K562 (cell line): ENCODE results near the gene EIF5. TPM values are rescaled to one million over a fixed set of nuclear protein-coding genes. Genes with fewer than 3 reads are reported as not detected.

Experiments
- CHD4 ChIP-seq: fragments of 200-600 bp; sonication (generic); IDR thresholded peaks from 3 replicates; pipeline ENCODE4 v1.6.1; 2012; ENCODE audit warnings: low read depth, mild to moderate bottlenecking, mixed read lengths, low read length, inconsistent platforms; ENCODE audit not compliant: insufficient read depth, insufficient replicate concordance, poor library complexity, severe bottlenecking
- GABPA ChIP-seq: fragments of 200-800 bp; sonication (Bioruptor generic); conservative IDR thresholded peaks from 2 replicates; pipeline ENCODE4 v1.6.1; 2016; ENCODE audit warnings: low read depth, missing genetic modification characterization, missing compliant biosample characterization
- HMG20A ChIP-seq: fragments of 450-650 bp; formaldehyde crosslinking; conservative IDR thresholded peaks from 2 replicates; pipeline ENCODE4 v1.4.0; 2020; ENCODE audit warnings: mild to moderate bottlenecking, mixed read lengths
- HSF4 ChIP-seq: fragments of 250-450 bp; sonication (Bioruptor Pico); IDR thresholded peaks from 2 replicates; pipeline ENCODE4 v2.1.2; 2022; ENCODE audit warnings: mild to moderate bottlenecking, moderate library complexity, borderline replicate concordance
- ID3 ChIP-seq, 2 experiments: fragments of 250-450 bp in 1 of 2; fragments of 450-650 bp in 1 of 2; sonication (Bioruptor Pico) in 1 of 2; IDR thresholded peaks; 2 replicates each; pipeline versions ENCODE4 v1.6.1 to v1.8.0; 2016 to 2021; ENCODE audit warnings: mild to moderate bottlenecking in 2 of 2, moderate library complexity in 2 of 2, missing compliant biosample characterization in 1 of 2, missing genetic modification characterization in 1 of 2
- ILF3 ChIP-seq: fragments of 450-650 bp; IDR thresholded peaks from 2 replicates; pipeline ENCODE4 v1.6.1; 2018; ENCODE audit warnings: antibody characterized with exemption, mild to moderate bottlenecking, moderate library complexity, borderline replicate concordance
- KLF13 ChIP-seq: fragments of 450-650 bp; IDR thresholded peaks from 2 replicates; pipeline ENCODE4 v1.6.1; 2016; ENCODE audit warnings: missing genetic modification characterization, low read depth, mild to moderate bottlenecking, missing compliant biosample characterization, moderate library complexity, borderline replicate concordance
- LCOR ChIP-seq: sonication (generic); formaldehyde crosslinking; IDR thresholded peaks from 2 replicates; pipeline ENCODE4 v1.8.0; 2022; ENCODE audit warnings: mild to moderate bottlenecking, missing genetic modification reagents
- NFYB ChIP-seq: IDR thresholded peaks from 2 replicates; pipeline ENCODE4 v1.6.1; 2011; ENCODE audit warnings: mild to moderate bottlenecking, moderate library complexity; ENCODE audit not compliant: insufficient read length; ENCODE audit errors: extremely low read depth
- OTX1 ChIP-seq: fragments of 450-650 bp; formaldehyde crosslinking; IDR thresholded peaks from 2 replicates; pipeline ENCODE4 v1.4.0; 2022; ENCODE audit warnings: mild to moderate bottlenecking
- RAD21 ChIP-seq, 2 experiments: fragments of 250-450 bp in 1 of 2; fragments of 450-650 bp in 1 of 2; sonication (Bioruptor Pico) in 1 of 2; formaldehyde crosslinking in 1 of 2; IDR thresholded peaks in 1 of 2; conservative IDR thresholded peaks in 1 of 2; 2 replicates each; pipeline versions ENCODE4 v1.4.0 to v1.8.0; 2020 to 2022; ENCODE audit warnings: mild to moderate bottlenecking in 2 of 2, moderate library complexity in 1 of 2
- RHOXF2B ChIP-seq: fragments of 250-450 bp; sonication (Bioruptor Pico); conservative IDR thresholded peaks from 2 replicates; pipeline ENCODE4 v1.5.1; 2021
- SIN3B ChIP-seq: fragments of 450-650 bp; IDR thresholded peaks from 2 replicates; pipeline ENCODE4 v1.6.1; 2017; ENCODE audit warnings: low read depth, mild to moderate bottlenecking, moderate library complexity
- SP2 ChIP-seq: IDR thresholded peaks from 2 replicates; pipeline ENCODE4 v1.6.1; 2011; ENCODE audit warnings: mild to moderate bottlenecking, low read depth, low read length, moderate library complexity; ENCODE audit not compliant: poor library complexity, severe bottlenecking; ENCODE audit errors: extremely low read depth
- TAF1 ChIP-seq: IDR thresholded peaks from 2 replicates; pipeline ENCODE4 v1.6.1; 2011; ENCODE audit warnings: mild to moderate bottlenecking, low read length, moderate library complexity; ENCODE audit not compliant: insufficient read depth, control insufficient read depth, severe bottlenecking; ENCODE audit errors: extremely low read depth
- U2AF1 ChIP-seq: fragments of 200-400 bp; formaldehyde crosslinking; optimal IDR thresholded peaks from 2 replicates; pipeline ENCODE3; 2017; ENCODE audit warnings: mild to moderate bottlenecking, low read depth, low read length, moderate library complexity
- ZC3H11A ChIP-seq: IDR thresholded peaks from 2 replicates; pipeline ENCODE4 v1.6.1; 2012; ENCODE audit warnings: low read depth, low read length, improper control_type of control experiment
- ZMIZ1 ChIP-seq, 2 experiments: fragments of 150-350 bp in 1 of 2; IDR thresholded peaks; 2 replicates each; pipeline ENCODE4 v1.6.1; 2012 to 2016; ENCODE audit warnings: low read depth in 2 of 2, low read length in 2 of 2, mild to moderate bottlenecking in 1 of 2, moderate library complexity in 1 of 2
- ZNF140 ChIP-seq: fragments of 250-450 bp; sonication (Bioruptor Pico); IDR thresholded peaks from 2 replicates; pipeline ENCODE4 v1.8.0; 2021; ENCODE audit warnings: moderate library complexity, mild to moderate bottlenecking, inconsistent platforms
- ZNF282 ChIP-seq: sonication (generic); formaldehyde crosslinking; IDR thresholded peaks from 2 replicates; pipeline ENCODE4 v1.8.1; 2023; ENCODE audit warnings: missing genetic modification reagents
- polyA plus RNA-seq, 8 experiments: library from polyadenylated mRNA; depleted of rRNA in 4 of 8; stranded (reverse) in 5 of 8; unstranded in 3 of 8; fragments of >200 nt; fragmentation: Nextera tagmentation in 2 of 8; fragmentation: Illumina TruSeq in 1 of 8; extraction: Ambion mirVana in 2 of 8; extraction: Trizol in 1 of 8; gene quantifications; 2 replicates each; pipeline versions ENCODE4 v1.2.1 to v1.2.3, GENCODE V29; 2011 to 2014; ENCODE audit warnings: inconsistent platforms in 1 of 8, missing spikeins in 1 of 8
- total RNA-seq, 7 experiments: library from RNA; depleted of rRNA in 6 of 7; stranded (reverse); fragments of >200 nt in 6 of 7; fragmentation: Illumina TruSeq in 2 of 7; extraction: Trizol in 2 of 7; gene quantifications; 2 replicates each; pipeline versions ENCODE4 v1.2.1 to v1.2.3, GENCODE V29; 2011 to 2021; ENCODE audit warnings: low replicate concordance in 1 of 7

The EIF5 gene
- total and polyA plus RNA-seq, 9 of the 15 experiments (the other 6 are each of a cell fraction or from before 2014, with no cell fraction given) = 92.7 to 442 (median 190) TPM

- TF ChIP-seq OTX1 (CRISPR knock-in tag) = no peak
- peak; percentile 94 for TF ChIP-seq TAF1
- no peak for TF ChIP-seq RHOXF2B
- no peak for TF ChIP-seq ID3 (CRISPR knock-in tag; IDR thresholded peaks at IDR 0.05)
- TF ChIP-seq ID3 (tag; IDR thresholded peaks at IDR 0.05) = 0 out of 2 replicates have a peak, but pooled peaks have one; percentile 46
- TF ChIP-seq LCOR (CRISPR knock-in tag) = peak; percentile 10; the same call in 1 of the 2 replicates
- peak; percentile 76 for TF ChIP-seq U2AF1
- TF ChIP-seq GABPA (tag) = peak; percentile 91
- peak; percentile 49; the same call in 1 of the 2 replicates for TF ChIP-seq ZNF282
- TF ChIP-seq ZNF140 (CRISPR knock-in tag) = no peak
- TF ChIP-seq ILF3 = peak; percentile 89; the same call in 1 of the 2 replicates
- peak; percentile 84 for TF ChIP-seq SP2
- TF ChIP-seq HSF4 (CRISPR knock-in tag) = 0 out of 2 replicates have a peak, but pooled peaks have one; percentile 18
- peak in 1 of 2 experiments; percentile 24; a peak in 2 of 4 replicates for TF ChIP-seq RAD21 (CRISPR knock-in tag; conservative IDR thresholded peaks at IDR 0.05 in 1 of 2, IDR thresholded peaks at IDR 0.05 in 1 of 2)
- TF ChIP-seq NFYB = peak; percentile 85
- no peak for TF ChIP-seq HMG20A (CRISPR knock-in tag)
- peak; percentile 78 for TF ChIP-seq KLF13 (tag)
- TF ChIP-seq SIN3B = peak; percentile 50
- TF ChIP-seq ZMIZ1 (IDR thresholded peaks at IDR 0.05; ENCODE audit: low read depth in 2 of 2, low read length in 2 of 2) = no peak; a peak in 1 of 4 replicates
- TF ChIP-seq ZC3H11A = no peak
- no peak for TF ChIP-seq CHD4
These were observed at the start of gene EIF5 (continued) for GRCh38 chr14:103333754-103334643.
